GM23338 (cell line): ENCODE measurements around the gene OMP. TPM values are rescaled to one million over a fixed set of nuclear protein-coding genes. Genes with fewer than 3 reads are reported as not detected.

Experiments used
- ATAC-seq: fragments of 200-7000 bp; cut with Tn5 transposase; 3 replicates; pipeline ENCODE4 v1.9.1; 2020
- DNase-seq: peaks from one replicate; pipeline ENCODE4 v3.0.0-alpha.2; 2015; ENCODE audit warnings: low spot score
- H2AFZ ChIP-seq: fragments of 200-600 bp; sonication (generic); 2 replicates; pipeline ENCODE4 v1.8.0; 2016; ENCODE audit warnings: antibody characterized with exemption, mild to moderate bottlenecking, moderate library complexity
- H3F3A ChIP-seq: fragments of 200-600 bp; sonication (generic); replicated peaks from 2 replicates; pipeline ENCODE4 v1.8.0; 2017; ENCODE audit warnings: antibody characterized with exemption, mixed run types, low read depth
- H3K27ac ChIP-seq: fragments of 200-600 bp; sonication (generic); 2 replicates; pipeline ENCODE4 v1.6.1; 2016; ENCODE audit warnings: low read depth
- H3K27me3 ChIP-seq: fragments of 200-600 bp; sonication (generic); 2 replicates; pipeline ENCODE4 v1.8.0; 2016; ENCODE audit warnings: mild to moderate bottlenecking, mixed run types, moderate library complexity; ENCODE audit not compliant: insufficient read depth
- H3K36me3 ChIP-seq: fragments of 200-600 bp; sonication (generic); 2 replicates; pipeline ENCODE4 v1.8.0; 2016; ENCODE audit warnings: mild to moderate bottlenecking; ENCODE audit not compliant: insufficient read depth
- H3K4me1 ChIP-seq: fragments of 200-600 bp; sonication (generic); 2 replicates; pipeline ENCODE4 v1.8.0; 2016; ENCODE audit warnings: mild to moderate bottlenecking, moderate library complexity; ENCODE audit not compliant: insufficient read depth
- H3K4me2 ChIP-seq: fragments of 200-600 bp; sonication (generic); 2 replicates; pipeline ENCODE4 v1.7.1; 2017; ENCODE audit warnings: mixed run types
- H3K4me3 ChIP-seq: fragments of 200-600 bp; sonication (generic); 2 replicates; pipeline ENCODE4 v1.6.1; 2016; ENCODE audit warnings: mixed run types
- H3K79me2 ChIP-seq: fragments of 200-600 bp; sonication (generic); replicated peaks from 2 replicates; pipeline ENCODE4 v1.8.0; 2017; ENCODE audit warnings: mild to moderate bottlenecking; ENCODE audit not compliant: insufficient read depth
- H3K9me2 ChIP-seq: fragments of 200-600 bp; sonication (generic); 2 replicates; pipeline ENCODE4 v1.8.0; 2017; ENCODE audit not compliant: insufficient read depth
- H4K20me1 ChIP-seq: fragments of 200-600 bp; sonication (generic); replicated peaks from 2 replicates; pipeline ENCODE4 v1.8.0; 2017; ENCODE audit warnings: mild to moderate bottlenecking; ENCODE audit not compliant: insufficient read depth
- H3K27ac Mint-ChIP-seq: 2 replicates; pipeline ENCODE4 v1.8.0; 2020; ENCODE audit warnings: inconsistent platforms, mild to moderate bottlenecking, moderate library complexity, mixed read lengths
- H3K27me3 Mint-ChIP-seq: 3 replicates; pipeline ENCODE4 v1.8.0; 2022; ENCODE audit warnings: low read depth, mild to moderate bottlenecking, moderate library complexity, mixed read lengths, inconsistent platforms; ENCODE audit not compliant: insufficient read depth, poor library complexity
- H3K36me3 Mint-ChIP-seq: 3 replicates; pipeline ENCODE4 v1.8.0; 2021; ENCODE audit warnings: low read depth, mild to moderate bottlenecking, inconsistent platforms, moderate library complexity, mixed read lengths
- H3K4me1 Mint-ChIP-seq: 3 replicates; pipeline ENCODE4 v1.8.0; 2020; ENCODE audit warnings: mild to moderate bottlenecking, inconsistent platforms, mixed read lengths
- H3K4me3 Mint-ChIP-seq: 3 replicates; pipeline ENCODE4 v1.8.0; 2021; ENCODE audit warnings: moderate library complexity, mild to moderate bottlenecking, inconsistent platforms, mixed read lengths
- H3K9me3 Mint-ChIP-seq: 3 replicates; pipeline ENCODE4 v1.8.0; 2020; ENCODE audit warnings: moderate library complexity, mild to moderate bottlenecking, inconsistent platforms, mixed read lengths
- CREB1 ChIP-seq: fragments of 250-450 bp; sonication (Bioruptor Pico); IDR thresholded peaks from 2 replicates; pipeline ENCODE4 v1.5.0; 2020; ENCODE audit warnings: low read depth, mild to moderate bottlenecking, moderate library complexity
- EZH2 ChIP-seq: fragments of 200-600 bp; sonication (generic); IDR thresholded peaks from one replicate; pipeline ENCODE4 v1.8.0; 2017; ENCODE audit warnings: antibody characterized with exemption, mild to moderate bottlenecking, low read depth; ENCODE audit not compliant: unreplicated experiment
- EZH2phosphoT487 ChIP-seq: fragments of 200-600 bp; sonication (generic); IDR thresholded peaks from one replicate; pipeline ENCODE4 v1.8.1; 2018; ENCODE audit warnings: antibody characterized with exemption; ENCODE audit not compliant: unreplicated experiment
- JUNB ChIP-seq: IDR thresholded peaks from one replicate; pipeline ENCODE4 v1.6.1; 2016; ENCODE audit warnings: antibody characterized with exemption; ENCODE audit not compliant: unreplicated experiment
- NANOG ChIP-seq: IDR thresholded peaks from 2 replicates; pipeline ENCODE4 v1.6.1; 2016; ENCODE audit warnings: antibody characterized with exemption, borderline replicate concordance
- POLR2AphosphoS5 ChIP-seq: IDR thresholded peaks from 2 replicates; pipeline ENCODE4 v1.6.1; 2016; ENCODE audit warnings: antibody characterized with exemption, low read depth
- STAT1 ChIP-seq: IDR thresholded peaks from one replicate; pipeline ENCODE4 v1.6.1; 2016; ENCODE audit warnings: antibody characterized with exemption; ENCODE audit not compliant: unreplicated experiment
- ZNF114 ChIP-seq: fragments of 250-450 bp; sonication (Bioruptor Pico); IDR thresholded peaks from 2 replicates; pipeline ENCODE4 v1.5.0; 2020; ENCODE audit warnings: mild to moderate bottlenecking, moderate library complexity
- ZNF331 ChIP-seq: fragments of 250-450 bp; sonication (Bioruptor Pico); IDR thresholded peaks from 2 replicates; pipeline ENCODE4 v1.5.0; 2020; ENCODE audit warnings: low read depth, mild to moderate bottlenecking, moderate library complexity
- polyA plus RNA-seq: library from polyadenylated mRNA; unstranded; fragments of >200 nt; fragmentation: Nextera tagmentation; extraction: Ambion mirVana; gene quantifications from 2 replicates; pipeline ENCODE4 v1.2.1, GENCODE V29; 2016
- total RNA-seq: library from RNA; depleted of rRNA; stranded (reverse); fragments of >200 nt; shearing (Covaris generic); gene quantifications from 2 replicates; pipeline ENCODE4 v1.2.3, GENCODE V29; 2014
- TF ChIP-seq, protein P1 (sequence below): IDR thresholded peaks from one replicate; pipeline ENCODE4 v1.6.1; 2018; ENCODE audit warnings: antibody characterized with exemption; ENCODE audit not compliant: unreplicated experiment
- TF ChIP-seq, protein P2 (sequence below), 2 experiments: fragments of 200-600 bp in 1 of 2; sonication (generic) in 1 of 2; conservative IDR thresholded peaks; 2 replicates each; pipeline versions ENCODE4 v1.5.1 to v1.6.1; 2016 to 2017; ENCODE audit warnings: antibody characterized with exemption in 2 of 2, low read depth in 2 of 2, mild to moderate bottlenecking in 2 of 2, moderate library complexity in 1 of 2
- TF ChIP-seq, protein P3 (sequence below): IDR thresholded peaks from 2 replicates; pipeline ENCODE4 v1.6.1; 2016; ENCODE audit warnings: antibody characterized with exemption
- TF ChIP-seq, protein P4 (sequence below): fragments of 250-450 bp; sonication (Bioruptor Pico); IDR thresholded peaks from 2 replicates; pipeline ENCODE4 v1.5.0; 2020; ENCODE audit warnings: mild to moderate bottlenecking, moderate library complexity

The OMP gene
- total and polyA plus RNA-seq, 2 experiments from 2014 or later, result 1.0 TPM; not detected in 1

DNA sequence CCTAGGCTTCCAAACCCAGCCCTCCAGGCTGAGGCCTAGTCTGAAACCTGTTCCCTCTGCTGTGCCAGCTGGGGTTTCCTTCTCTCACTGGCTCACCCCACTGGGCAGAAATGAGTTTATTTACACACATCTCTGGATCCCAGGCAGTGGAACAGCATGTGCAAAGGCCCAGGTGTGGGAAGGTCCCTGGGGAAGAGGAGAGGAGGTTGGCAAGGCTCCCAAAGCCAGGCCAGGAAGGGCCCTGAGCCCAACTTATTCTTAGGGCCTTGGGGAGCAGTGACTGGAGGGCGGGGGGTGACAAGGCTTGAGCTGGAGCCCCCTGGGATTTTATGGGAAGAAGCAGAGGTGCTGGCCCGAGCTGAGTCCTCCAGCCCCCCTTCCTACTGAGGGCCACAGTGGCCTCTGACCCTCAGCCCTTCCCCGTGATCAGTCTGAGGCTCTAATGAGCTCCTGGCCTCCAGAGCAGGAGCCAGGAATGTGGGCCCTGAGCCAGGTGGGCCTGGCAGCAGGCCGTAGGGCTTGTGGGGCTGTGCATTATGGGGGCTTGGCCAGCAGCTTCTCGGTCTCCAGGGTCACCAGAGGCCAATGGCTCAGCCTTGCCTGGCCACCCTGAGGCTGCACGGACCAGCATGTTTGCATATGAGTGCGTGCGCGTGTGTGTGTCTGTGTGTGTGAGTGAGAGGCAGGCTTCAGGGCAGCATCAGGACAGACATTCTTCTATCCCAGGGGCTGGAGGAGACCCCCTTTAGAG, 28.3 kb downstream of the OMP start:
- H3K4me1 ChIP-seq, result peaks cover 8% of the 10 kb centered on the region
- H4K20me1 ChIP-seq, result no peaks in the 10 kb centered on the region
- Mint-ChIP-seq H3K36me3 (no peaks in the 10 kb centered on the region), H3K4me1 (peaks cover 24% of the 10 kb centered on the region), H3K4me3 (no peak overlapping the region), H3K9me3 (no peaks in the 10 kb centered on the region), H3K27me3 (peaks cover 10% of the 10 kb centered on the region), H3K27ac (no peak overlapping the region)
- H3K79me2 ChIP-seq, result no peaks in the 10 kb centered on the region
- no peaks in the 10 kb centered on the region for H3K9me2 ChIP-seq
- no peak overlapping the region for H3K4me2 ChIP-seq
- DNase-seq (no peak), ATAC-seq (no peak)
- no peaks in the 10 kb centered on the region for H3K36me3 ChIP-seq
- H3K27me3 ChIP-seq, result no peaks in the 10 kb centered on the region
- no peak overlapping the region for H3K4me3 ChIP-seq
- no peak overlapping the region for H3K27ac ChIP-seq
- H3F3A ChIP-seq, result 0 out of 2 replicates have a peak, but pooled peaks cover 4% of the 10 kb centered on the region
- TF ChIP-seq EZH2 (no peak), JUNB (no peak), ZNF114 (no peak), STAT1 (no peak), EZH2phosphoT487 (no peak), NANOG (no peak), ZNF331 (CRISPR knock-in tag) (no peak), POLR2AphosphoS5 (no peak), CREB1 (CRISPR knock-in tag) (no peak)
- TF ChIP-seq, protein P1, sequence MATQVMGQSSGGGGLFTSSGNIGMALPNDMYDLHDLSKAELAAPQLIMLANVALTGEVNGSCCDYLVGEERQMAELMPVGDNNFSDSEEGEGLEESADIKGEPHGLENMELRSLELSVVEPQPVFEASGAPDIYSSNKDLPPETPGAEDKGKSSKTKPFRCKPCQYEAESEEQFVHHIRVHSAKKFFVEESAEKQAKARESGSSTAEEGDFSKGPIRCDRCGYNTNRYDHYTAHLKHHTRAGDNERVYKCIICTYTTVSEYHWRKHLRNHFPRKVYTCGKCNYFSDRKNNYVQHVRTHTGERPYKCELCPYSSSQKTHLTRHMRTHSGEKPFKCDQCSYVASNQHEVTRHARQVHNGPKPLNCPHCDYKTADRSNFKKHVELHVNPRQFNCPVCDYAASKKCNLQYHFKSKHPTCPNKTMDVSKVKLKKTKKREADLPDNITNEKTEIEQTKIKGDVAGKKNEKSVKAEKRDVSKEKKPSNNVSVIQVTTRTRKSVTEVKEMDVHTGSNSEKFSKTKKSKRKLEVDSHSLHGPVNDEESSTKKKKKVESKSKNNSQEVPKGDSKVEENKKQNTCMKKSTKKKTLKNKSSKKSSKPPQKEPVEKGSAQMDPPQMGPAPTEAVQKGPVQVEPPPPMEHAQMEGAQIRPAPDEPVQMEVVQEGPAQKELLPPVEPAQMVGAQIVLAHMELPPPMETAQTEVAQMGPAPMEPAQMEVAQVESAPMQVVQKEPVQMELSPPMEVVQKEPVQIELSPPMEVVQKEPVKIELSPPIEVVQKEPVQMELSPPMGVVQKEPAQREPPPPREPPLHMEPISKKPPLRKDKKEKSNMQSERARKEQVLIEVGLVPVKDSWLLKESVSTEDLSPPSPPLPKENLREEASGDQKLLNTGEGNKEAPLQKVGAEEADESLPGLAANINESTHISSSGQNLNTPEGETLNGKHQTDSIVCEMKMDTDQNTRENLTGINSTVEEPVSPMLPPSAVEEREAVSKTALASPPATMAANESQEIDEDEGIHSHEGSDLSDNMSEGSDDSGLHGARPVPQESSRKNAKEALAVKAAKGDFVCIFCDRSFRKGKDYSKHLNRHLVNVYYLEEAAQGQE, result no peak
- TF ChIP-seq, protein P2, sequence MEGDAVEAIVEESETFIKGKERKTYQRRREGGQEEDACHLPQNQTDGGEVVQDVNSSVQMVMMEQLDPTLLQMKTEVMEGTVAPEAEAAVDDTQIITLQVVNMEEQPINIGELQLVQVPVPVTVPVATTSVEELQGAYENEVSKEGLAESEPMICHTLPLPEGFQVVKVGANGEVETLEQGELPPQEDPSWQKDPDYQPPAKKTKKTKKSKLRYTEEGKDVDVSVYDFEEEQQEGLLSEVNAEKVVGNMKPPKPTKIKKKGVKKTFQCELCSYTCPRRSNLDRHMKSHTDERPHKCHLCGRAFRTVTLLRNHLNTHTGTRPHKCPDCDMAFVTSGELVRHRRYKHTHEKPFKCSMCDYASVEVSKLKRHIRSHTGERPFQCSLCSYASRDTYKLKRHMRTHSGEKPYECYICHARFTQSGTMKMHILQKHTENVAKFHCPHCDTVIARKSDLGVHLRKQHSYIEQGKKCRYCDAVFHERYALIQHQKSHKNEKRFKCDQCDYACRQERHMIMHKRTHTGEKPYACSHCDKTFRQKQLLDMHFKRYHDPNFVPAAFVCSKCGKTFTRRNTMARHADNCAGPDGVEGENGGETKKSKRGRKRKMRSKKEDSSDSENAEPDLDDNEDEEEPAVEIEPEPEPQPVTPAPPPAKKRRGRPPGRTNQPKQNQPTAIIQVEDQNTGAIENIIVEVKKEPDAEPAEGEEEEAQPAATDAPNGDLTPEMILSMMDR (conservative IDR thresholded peaks at IDR 0.05; ENCODE audit: low read depth in 2 of 2), result no peak
- TF ChIP-seq, protein P3, sequence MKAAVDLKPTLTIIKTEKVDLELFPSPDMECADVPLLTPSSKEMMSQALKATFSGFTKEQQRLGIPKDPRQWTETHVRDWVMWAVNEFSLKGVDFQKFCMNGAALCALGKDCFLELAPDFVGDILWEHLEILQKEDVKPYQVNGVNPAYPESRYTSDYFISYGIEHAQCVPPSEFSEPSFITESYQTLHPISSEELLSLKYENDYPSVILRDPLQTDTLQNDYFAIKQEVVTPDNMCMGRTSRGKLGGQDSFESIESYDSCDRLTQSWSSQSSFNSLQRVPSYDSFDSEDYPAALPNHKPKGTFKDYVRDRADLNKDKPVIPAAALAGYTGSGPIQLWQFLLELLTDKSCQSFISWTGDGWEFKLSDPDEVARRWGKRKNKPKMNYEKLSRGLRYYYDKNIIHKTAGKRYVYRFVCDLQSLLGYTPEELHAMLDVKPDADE, result no peak
- TF ChIP-seq, protein P4, sequence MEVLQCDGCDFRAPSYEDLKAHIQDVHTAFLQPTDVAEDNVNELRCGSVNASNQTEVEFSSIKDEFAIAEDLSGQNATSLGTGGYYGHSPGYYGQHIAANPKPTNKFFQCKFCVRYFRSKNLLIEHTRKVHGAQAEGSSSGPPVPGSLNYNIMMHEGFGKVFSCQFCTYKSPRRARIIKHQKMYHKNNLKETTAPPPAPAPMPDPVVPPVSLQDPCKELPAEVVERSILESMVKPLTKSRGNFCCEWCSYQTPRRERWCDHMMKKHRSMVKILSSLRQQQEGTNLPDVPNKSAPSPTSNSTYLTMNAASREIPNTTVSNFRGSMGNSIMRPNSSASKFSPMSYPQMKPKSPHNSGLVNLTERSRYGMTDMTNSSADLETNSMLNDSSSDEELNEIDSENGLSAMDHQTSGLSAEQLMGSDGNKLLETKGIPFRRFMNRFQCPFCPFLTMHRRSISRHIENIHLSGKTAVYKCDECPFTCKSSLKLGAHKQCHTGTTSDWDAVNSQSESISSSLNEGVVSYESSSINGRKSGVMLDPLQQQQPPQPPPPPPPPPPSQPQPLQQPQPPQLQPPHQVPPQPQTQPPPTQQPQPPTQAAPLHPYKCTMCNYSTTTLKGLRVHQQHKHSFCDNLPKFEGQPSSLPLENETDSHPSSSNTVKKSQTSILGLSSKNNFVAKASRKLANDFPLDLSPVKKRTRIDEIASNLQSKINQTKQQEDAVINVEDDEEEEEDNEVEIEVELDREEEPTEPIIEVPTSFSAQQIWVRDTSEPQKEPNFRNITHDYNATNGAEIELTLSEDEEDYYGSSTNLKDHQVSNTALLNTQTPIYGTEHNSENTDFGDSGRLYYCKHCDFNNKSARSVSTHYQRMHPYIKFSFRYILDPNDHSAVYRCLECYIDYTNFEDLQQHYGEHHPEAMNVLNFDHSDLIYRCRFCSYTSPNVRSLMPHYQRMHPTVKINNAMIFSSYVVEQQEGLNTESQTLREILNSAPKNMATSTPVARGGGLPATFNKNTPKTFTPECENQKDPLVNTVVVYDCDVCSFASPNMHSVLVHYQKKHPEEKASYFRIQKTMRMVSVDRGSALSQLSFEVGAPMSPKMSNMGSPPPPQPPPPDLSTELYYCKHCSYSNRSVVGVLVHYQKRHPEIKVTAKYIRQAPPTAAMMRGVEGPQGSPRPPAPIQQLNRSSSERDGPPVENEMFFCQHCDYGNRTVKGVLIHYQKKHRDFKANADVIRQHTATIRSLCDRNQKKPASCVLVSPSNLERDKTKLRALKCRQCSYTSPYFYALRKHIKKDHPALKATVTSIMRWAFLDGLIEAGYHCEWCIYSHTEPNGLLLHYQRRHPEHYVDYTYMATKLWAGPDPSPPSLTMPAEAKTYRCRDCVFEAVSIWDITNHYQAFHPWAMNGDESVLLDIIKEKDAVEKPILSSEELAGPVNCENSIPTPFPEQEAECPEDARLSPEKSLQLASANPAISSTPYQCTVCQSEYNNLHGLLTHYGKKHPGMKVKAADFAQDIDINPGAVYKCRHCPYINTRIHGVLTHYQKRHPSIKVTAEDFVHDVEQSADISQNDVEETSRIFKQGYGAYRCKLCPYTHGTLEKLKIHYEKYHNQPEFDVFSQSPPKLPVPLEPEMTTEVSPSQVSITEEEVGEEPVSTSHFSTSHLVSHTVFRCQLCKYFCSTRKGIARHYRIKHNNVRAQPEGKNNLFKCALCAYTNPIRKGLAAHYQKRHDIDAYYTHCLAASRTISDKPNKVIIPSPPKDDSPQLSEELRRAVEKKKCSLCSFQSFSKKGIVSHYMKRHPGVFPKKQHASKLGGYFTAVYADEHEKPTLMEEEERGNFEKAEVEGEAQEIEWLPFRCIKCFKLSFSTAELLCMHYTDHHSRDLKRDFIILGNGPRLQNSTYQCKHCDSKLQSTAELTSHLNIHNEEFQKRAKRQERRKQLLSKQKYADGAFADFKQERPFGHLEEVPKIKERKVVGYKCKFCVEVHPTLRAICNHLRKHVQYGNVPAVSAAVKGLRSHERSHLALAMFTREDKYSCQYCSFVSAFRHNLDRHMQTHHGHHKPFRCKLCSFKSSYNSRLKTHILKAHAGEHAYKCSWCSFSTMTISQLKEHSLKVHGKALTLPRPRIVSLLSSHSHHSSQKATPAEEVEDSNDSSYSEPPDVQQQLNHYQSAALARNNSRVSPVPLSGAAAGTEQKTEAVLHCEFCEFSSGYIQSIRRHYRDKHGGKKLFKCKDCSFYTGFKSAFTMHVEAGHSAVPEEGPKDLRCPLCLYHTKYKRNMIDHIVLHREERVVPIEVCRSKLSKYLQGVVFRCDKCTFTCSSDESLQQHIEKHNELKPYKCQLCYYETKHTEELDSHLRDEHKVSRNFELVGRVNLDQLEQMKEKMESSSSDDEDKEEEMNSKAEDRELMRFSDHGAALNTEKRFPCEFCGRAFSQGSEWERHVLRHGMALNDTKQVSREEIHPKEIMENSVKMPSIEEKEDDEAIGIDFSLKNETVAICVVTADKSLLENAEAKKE (CRISPR knock-in tag), result no peak
- no peak overlapping the region for H2AFZ ChIP-seq
